Measurements from ENCODE around the gene METAP2.
A peak's percentile ranks its signal among the peaks of the same experiment; 100 is the strongest.

Gene METAP2

GRCh38 chr12:95516757-95517156 is 42.8 kb downstream of the METAP2 start:
- DNase-seq = no peak

GRCh38 chr12:95517246-95517645 is 43.3 kb downstream of the METAP2 start:
- DNase-seq = no peak

- DNase-seq = no peak
Observed at GRCh38 chr12:95518944-95519343, 45.0 kb downstream of the METAP2 start.

- no peak for DNase-seq
Observed at GRCh38 chr12:95520816-95521215, 46.9 kb downstream of the METAP2 start.

GRCh38 chr12:95522692-95523091 is 48.7 kb downstream of the METAP2 start:
- DNase-seq = no peak

- DNase-seq = no peak
Observed at GRCh38 chr12:95528431-95528830, 54.5 kb downstream of the METAP2 start.

- DNase-seq = no peak
Observed at GRCh38 chr12:95529693-95530225, 55.8 kb downstream of the METAP2 start.

- no peak for DNase-seq
Observed at GRCh38 chr12:95532851-95533250, 58.9 kb downstream of the METAP2 start.

GRCh38 chr12:95533985-95534384 is 60.0 kb downstream of the METAP2 start:
- DNase-seq = no peak

GRCh38 chr12:95538006-95538405 is 64.1 kb downstream of the METAP2 start:
- no peak for DNase-seq

GRCh38 chr12:95538656-95539055 is 64.7 kb downstream of the METAP2 start:
- no peak for DNase-seq

GRCh38 chr12:95541436-95541835 is 67.5 kb downstream of the METAP2 start:
- no peak for DNase-seq

GRCh38 chr12:95543305-95543704 is 69.4 kb downstream of the METAP2 start:
- DNase-seq = no peak

- no peak for DNase-seq
Observed at GRCh38 chr12:95544756-95545155, 70.8 kb downstream of the METAP2 start.

- no peak for DNase-seq
Observed at GRCh38 chr12:95545303-95545702, 71.4 kb downstream of the METAP2 start.

- no peak for DNase-seq
Observed at GRCh38 chr12:95545731-95546490, 72.0 kb downstream of the METAP2 start.

GRCh38 chr12:95546491-95546813 is 72.5 kb downstream of the METAP2 start:
- no peak for DNase-seq

GRCh38 chr12:95547522-95548055 is 73.6 kb downstream of the METAP2 start:
- no peak for DNase-seq

GRCh38 chr12:95548056-95548538 is 74.1 kb downstream of the METAP2 start:
- DNase-seq = peak; percentile 5 to 11

- DNase-seq = peak; percentile 69
Observed at GRCh38 chr12:95548539-95549391, 74.8 kb downstream of the METAP2 start.

GRCh38 chr12:95549392-95550084 is 75.6 kb downstream of the METAP2 start:
- DNase-seq = no peak

GRCh38 chr12:95551305-95551704 is 77.4 kb downstream of the METAP2 start, which contains the start of gene USP44:
Gene USP44 (minus strand): TSS chr12:95551476. CDS start chr12:95534256, 17,220 bp downstream.
- DNase-seq = no peak

Measured in activated CD4-positive, alpha-beta T cell treated with anti-CD3 and anti-CD28 coated beads, Interleukin-2, amount 50 U/mL, for 4 hours (primary cell).